Measurements from ENCODE around the gene MYL5. TPM values are rescaled to one million over a fixed set of nuclear protein-coding genes. Genes with fewer than 3 reads are reported as not detected.

MYL5 gene
- total RNA-seq, 4 donors from 2014 or later = 5.2 to 32.8 (median 12.9) TPM

GRCh38 chr4:676871-677235 lies 2.5 kb downstream of the MYL5 start:
- no peak for TF ChIP-seq CTCF (IDR thresholded peaks at IDR 0.05)
- TF ChIP-seq POLR2A (IDR thresholded peaks at IDR 0.05) = no peak
- no peak for TF ChIP-seq EP300 (IDR thresholded peaks at IDR 0.05)
- H3K9me3 ChIP-seq = no peaks in the 10 kb centered on the region
- H3K27ac ChIP-seq = no peak overlapping the region
- peaks cover under 1 to 12% (median 6%) of the 10 kb centered on the region in 3 donors for H3K36me3 ChIP-seq
- DNase-seq (ENCODE audit: low spot score in 2 of 2) = no peak
- WGBS, 2 donors = 72 to 78% methylated on average over 3 to 6 of the region's 8 CpGs
- peaks cover 0 to 41% (median 26%) of the 10 kb centered on the region in 4 donors for H3K4me1 ChIP-seq
- no peaks in the 10 kb centered on the region for H3K27me3 ChIP-seq
- H3K4me3 ChIP-seq = no peak overlapping the region

- no peaks in the 10 kb centered on the region for H3K9me3 ChIP-seq
- TF ChIP-seq CTCF (IDR thresholded peaks at IDR 0.05) (no peak), POLR2A (IDR thresholded peaks at IDR 0.05) (no peak), EP300 (IDR thresholded peaks at IDR 0.05) (no peak)
- H3K27ac ChIP-seq = no peak overlapping the region
- H3K4me1 ChIP-seq = peaks cover 0 to 44% (median 26%) of the 10 kb centered on the region in 4 donors
- no peaks in the 10 kb centered on the region for H3K27me3 ChIP-seq
- no peak overlapping the region for H3K4me3 ChIP-seq
- H3K36me3 ChIP-seq = peaks cover 0 to 4% (median 0%) of the 10 kb centered on the region in 3 donors
- WGBS, 2 donors = 64 to 66% methylated on average over 22 to 26 of the region's 26 CpGs
- no peak for DNase-seq (ENCODE audit: low spot score in 2 of 2)
Measured at GRCh38 chr4:677431-678293, 3.3 kb downstream of the MYL5 start.

- Histone ChIP-seq H3K27ac (no peak overlapping the region), H3K9me3 (no peaks in the 10 kb centered on the region), H3K27me3 (no peaks in the 10 kb centered on the region), H3K4me3 (no peak overlapping the region), H3K36me3 (no peaks in the 10 kb centered on the region), H3K4me1 (peaks cover 0 to 43% (median 19%) of the 10 kb centered on the region in 4 donors)
- TF ChIP-seq CTCF (IDR thresholded peaks at IDR 0.05) (no peak), POLR2A (IDR thresholded peaks at IDR 0.05) (no peak), EP300 (IDR thresholded peaks at IDR 0.05) (no peak)
- 67 to 71% methylated on average over 4 to 12 of the region's 14 CpGs for WGBS, 2 donors
- no peak for DNase-seq (ENCODE audit: low spot score in 2 of 2)
Measured at GRCh38 chr4:678331-679103, 4.2 kb downstream of the MYL5 start.

GRCh38 chr4:679104-679481 lies 4.8 kb downstream of the MYL5 start:
- DNase-seq (ENCODE audit: low spot score in 2 of 2) = no peak
- Histone ChIP-seq H3K27me3 (no peaks in the 10 kb centered on the region), H3K9me3 (no peaks in the 10 kb centered on the region), H3K36me3 (no peaks in the 10 kb centered on the region), H3K4me3 (no peak overlapping the region), H3K4me1 (peaks cover 0 to 46% (median 17%) of the 10 kb centered on the region in 4 donors), H3K27ac (no peak overlapping the region)
- 72 to 86% methylated on average over 6 to 7 of the region's 13 CpGs for WGBS, 2 donors
- TF ChIP-seq CTCF (IDR thresholded peaks at IDR 0.05) (no peak), POLR2A (IDR thresholded peaks at IDR 0.05) (no peak), EP300 (IDR thresholded peaks at IDR 0.05) (no peak)

- Histone ChIP-seq H3K9me3 (no peaks in the 10 kb centered on the region), H3K4me3 (no peak overlapping the region), H3K27ac (no peak overlapping the region), H3K36me3 (no peaks in the 10 kb centered on the region), H3K4me1 (peaks cover 0 to 49% (median 17%) of the 10 kb centered on the region in 4 donors), H3K27me3 (no peaks in the 10 kb centered on the region)
- no peak for TF ChIP-seq CTCF (IDR thresholded peaks at IDR 0.05)
- no peak for TF ChIP-seq EP300 (IDR thresholded peaks at IDR 0.05)
- no peak for TF ChIP-seq POLR2A (IDR thresholded peaks at IDR 0.05)
- DNase-seq (ENCODE audit: low spot score in 2 of 2) = no peak
- WGBS, 2 donors = 67 to 75% methylated on average over 10 of the region's 11 CpGs
Measured at GRCh38 chr4:679629-680028, 5.3 kb downstream of the MYL5 start.

Data from tibial nerve (tissue), 4 donors.